Stimulated activated CD4-positive, alpha-beta T cell treated with anti-CD3 and anti-CD28 coated beads, Interleukin-2, amount 100 ng/mL, for 48 hours (primary cell): ENCODE data around the gene PRRG1.
"Not testable (repeated sequence)": the region's sequence is repeated elsewhere in the genome, so short reads cannot be mapped to it uniquely, and the experiment has no call there.

Experiments
- DNase-seq, 2 donors: peaks; one replicate each; pipeline ENCODE4 v3.0.0-alpha.2; 2020

PRRG1 gene

DNA sequence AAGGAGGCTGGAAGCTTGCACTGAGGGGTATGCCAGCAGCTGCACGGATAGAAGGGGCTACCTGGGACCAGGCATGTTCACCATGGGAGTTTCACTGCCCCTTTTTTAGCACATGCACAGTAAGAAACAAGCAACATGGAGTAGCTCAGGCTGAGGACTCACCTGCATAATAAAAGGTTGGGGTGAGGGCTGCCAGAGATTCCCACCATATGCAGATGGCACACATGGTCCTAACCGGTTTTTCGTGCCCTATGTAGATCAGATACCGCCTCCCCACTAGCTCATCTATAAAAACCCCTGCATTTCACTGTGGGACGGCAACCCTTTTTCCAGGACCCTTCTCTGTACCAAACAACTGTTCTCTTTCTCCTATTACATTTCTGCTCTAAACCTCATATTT is 125.3 kb downstream of the PRRG1 start:
- DNase-seq = no peak

DNA sequence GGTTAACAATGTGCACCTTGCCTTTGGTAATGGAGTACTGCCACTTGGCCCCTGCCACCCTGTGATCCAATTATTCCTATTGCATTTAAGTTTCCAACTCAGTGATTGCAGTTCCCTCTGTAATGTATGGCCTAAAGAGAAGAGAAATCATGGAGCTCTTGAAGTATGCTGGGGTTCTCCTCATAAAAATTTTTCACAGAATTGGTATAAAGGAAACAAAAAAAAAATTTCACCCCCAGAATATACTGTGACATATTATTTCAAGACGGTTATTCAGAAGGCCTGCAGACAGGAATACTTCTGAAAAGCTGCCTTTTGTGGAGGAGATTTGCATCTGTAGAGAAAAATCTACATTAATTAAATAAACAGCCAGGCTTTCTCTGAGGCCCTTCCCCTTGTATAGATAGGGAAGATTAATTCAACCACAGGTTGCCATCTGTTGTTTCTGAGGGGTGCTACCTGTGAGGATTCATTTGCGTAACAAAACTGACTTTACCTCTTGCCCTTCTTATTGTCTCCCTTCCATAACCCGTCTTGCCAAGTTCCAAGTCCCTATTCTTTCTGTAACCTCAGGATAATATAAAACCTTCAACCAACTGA is 127.5 kb downstream of the PRRG1 start:
- DNase-seq = no peak

DNA sequence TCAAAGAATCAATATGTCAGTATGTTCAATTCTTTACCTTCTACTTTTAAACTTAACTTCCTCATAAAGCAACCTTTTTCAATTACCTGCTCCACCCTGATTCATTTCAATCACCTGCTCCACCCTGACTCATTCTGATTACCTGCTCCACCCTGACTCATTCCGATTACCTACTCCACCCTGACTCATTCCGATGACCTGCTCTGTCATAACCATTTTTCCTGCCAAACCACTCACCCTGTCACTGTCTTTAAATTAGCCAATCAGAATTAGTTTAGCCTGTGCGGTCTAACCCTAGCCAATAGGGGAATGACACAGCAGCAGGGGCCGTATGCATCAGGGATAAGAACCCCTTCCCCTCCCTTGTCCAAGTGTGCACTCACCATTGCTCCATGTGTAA is 135.2 kb downstream of the PRRG1 start:
- DNase-seq = not testable (repeated sequence)

DNA sequence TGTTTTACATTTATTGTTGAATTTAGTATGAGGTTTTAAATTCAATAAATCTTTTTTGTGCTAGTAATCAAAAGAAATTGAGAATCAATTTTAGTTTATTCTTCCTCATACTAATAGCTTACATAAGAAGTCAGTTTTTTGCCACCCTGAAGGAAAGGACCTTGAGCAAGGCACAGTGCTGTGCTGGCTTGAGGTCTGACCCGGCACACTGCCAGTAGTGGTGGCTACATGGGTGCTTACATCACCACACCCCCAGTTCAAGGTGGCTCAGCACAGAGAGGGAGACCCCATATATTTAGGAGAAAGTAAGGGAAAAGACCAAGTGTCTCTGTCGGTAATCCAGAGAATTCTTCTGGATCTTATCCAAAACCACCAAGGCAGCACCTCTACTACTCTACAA is 136.3 kb downstream of the PRRG1 start:
- no peak for DNase-seq

DNA sequence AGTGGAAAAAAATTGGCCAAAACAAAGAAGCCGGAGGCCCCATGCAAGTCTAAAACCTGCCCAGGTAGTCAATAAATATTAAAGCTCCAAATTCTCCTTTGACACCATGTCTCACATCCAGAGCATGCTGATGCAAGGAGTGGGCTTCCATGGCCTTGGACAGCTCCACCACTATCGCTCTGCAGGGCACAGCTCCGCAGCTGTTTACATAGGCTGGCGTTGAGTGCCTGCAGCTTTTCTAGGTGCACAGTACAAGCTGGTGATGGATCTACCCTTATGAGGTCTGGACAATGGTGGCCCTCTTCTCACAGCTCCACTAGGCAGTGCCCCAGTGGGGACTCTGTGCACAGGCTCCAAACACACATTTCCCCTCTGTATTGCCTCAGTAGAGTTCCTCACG is 138.1 kb downstream of the PRRG1 start:
- no peak for DNase-seq

DNA sequence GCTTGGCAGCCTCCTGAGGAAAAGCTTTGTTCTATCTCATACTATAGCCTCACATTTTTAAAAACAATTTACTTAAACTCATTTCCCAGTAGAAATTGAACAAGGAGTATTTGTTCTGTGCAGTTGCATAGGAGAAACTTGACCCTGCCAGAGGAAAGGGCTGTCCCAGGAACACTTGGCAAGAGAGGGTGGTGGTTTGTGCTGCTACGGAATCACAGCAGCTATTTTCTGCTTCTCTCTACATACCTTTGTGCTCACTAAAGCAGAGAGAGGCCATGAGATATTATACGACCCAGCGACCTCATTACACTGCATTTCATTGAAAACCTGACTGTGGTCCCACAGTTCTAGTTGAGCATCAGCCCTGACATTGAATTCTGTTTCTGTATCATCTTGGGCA is 139.2 kb downstream of the PRRG1 start:
- no peak for DNase-seq

DNA sequence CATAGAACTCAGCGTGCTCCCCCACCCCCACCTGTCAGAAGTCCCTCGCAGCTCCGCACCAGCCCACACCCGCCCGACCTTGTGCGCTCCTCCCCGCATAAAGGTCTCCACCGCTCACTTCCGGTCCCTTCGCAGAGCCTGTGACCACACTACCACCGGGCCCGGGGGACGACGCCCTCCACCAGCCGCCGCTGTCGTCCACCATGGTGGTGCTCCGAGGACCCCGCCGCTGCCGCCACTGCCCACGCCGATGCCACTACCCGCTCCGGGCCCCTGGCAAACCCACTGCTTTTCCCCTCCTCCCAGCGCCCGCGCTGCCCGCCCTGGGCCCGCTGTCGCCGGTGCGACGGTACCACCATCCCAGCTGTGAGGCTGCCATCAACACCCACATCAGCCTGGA is 142.5 kb downstream of the PRRG1 start:
- DNase-seq = no peak

DNA sequence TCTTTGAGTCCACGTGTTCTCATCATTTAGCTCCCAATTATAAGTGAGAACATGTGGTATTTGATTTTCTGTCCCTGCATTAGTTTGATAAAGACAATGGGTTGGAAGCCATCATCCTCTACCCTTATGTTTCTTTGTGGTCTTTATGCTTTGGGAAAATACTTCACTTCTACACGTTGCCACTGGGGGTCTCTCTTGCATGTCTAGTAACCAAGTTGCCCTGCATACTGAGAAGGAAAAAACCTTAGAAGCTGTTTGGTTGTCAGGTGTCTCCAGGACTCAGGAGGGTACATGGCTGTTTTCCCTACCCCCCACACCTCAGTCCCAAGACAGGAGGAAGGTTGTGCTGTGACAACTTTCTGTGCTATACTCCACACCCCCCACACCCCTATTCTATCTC is 146.6 kb downstream of the PRRG1 start:
- DNase-seq = not testable (repeated sequence)

DNA sequence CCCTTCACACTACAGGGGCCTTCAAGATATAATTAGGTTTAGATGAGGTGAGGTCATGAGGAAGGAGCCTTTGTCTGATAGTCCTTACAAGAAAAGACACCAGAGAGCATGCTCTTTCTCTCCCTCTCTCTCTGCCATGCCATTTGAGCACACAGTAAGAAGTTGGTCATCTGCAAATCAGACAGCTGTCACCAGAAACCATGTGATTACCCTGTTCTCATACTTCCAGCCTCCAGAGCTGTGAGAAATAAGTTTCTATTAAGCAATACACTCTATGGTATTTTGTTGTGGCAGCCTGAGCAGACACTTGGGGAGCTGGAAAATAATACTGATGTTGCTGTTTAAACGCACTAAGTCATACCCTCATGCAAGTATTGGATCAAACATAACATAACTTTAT is 148.0 kb downstream of the PRRG1 start:
- DNase-seq = not testable (repeated sequence)

DNA sequence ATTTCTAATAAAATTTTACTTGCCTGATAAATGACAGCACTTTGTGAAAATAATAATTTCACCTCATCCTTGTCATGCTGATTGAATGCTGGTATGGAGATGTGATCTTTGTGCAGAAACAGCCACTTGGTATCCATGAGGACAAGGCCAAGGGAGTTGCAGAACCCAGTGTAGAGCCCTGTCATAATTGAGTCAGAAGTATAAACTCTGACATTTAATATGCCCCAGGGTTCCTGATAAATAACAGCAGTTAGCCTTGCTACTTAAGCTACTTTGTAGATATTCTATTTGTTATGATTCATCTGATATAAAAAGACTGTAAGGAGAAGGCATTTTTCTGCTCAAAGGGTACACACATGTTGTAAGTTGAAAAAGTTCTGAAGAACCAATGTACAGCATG is 149.2 kb downstream of the PRRG1 start:
- DNase-seq = not testable (repeated sequence)

DNA sequence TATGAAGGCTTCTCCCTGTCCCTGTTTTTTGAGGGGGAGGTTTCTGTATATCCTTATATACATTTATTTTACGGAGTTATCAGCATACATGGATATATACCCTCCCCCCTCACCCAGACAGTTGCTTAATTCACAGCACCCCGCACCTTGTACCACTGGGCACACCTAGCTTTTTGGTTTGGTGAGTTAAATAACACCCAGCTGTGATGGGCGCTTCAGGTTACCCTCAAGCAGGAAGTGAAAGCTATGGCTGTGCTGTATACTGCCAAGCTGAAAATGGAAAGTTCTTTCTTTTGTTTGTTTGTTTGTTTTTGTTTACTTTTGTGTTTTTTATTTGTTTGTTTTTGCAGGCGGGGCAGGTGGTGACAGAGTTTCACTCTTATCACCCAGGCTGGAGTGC is 150.5 kb downstream of the PRRG1 start:
- not testable (repeated sequence) for DNase-seq

DNA sequence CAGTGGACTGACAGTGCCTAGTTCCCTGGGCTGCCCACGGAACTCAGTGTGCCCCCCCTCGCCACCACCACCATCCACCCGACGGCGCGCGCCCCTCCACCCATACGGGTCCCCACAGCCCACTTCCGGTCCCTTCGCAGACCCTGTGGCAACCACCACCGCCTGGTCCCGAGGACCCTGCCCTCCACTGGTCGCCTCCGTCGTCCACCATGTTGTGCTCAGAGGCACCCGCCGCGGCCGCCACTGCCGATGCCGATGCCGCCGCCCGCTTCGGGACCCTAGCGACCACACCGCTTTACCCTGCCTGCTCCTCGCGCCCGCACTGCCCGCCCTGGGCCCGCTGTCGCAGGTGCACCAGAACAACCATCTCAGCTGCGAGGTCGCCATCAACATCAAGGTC is 155.8 kb downstream of the PRRG1 start:
- no peak for DNase-seq
